ENCODE results near the gene ALPK1.
A peak's percentile ranks its signal among the peaks of the same experiment; 100 is the strongest.
"Not testable (repeated sequence)": the region's sequence is repeated elsewhere in the genome, so short reads cannot be mapped to it uniquely, and the experiment has no call there.

ALPK1 gene

GRCh38 chr4:112277705-112278448 lies 19.3 kb upstream of the ALPK1 start:
- Mint-ChIP-seq H3K27me3 (no peaks in the 10 kb centered on the region), H3K4me3 (no peak overlapping the region), H3K27ac (ENCODE audit: low read depth) (peak overlapping the region; percentile 92), H3K4me1 (peaks cover 74% of the 10 kb centered on the region), H3K36me3 (ENCODE audit: insufficient read depth) (peaks cover 22% of the 10 kb centered on the region), H3K9me3 (no peaks in the 10 kb centered on the region)
- DNase-seq (ENCODE audit: low spot score in 2 of 2) (no peak), ATAC-seq (replicated peaks; ENCODE audit: extremely low read depth, poor library complexity, severe bottlenecking) (no peak)

GRCh38 chr4:112279025-112279881 lies 17.9 kb upstream of the ALPK1 start:
- peak overlapping the region; percentile 92 for H3K27ac Mint-ChIP-seq (ENCODE audit: low read depth)
- peak overlapping the region; percentile 60 for H3K4me3 Mint-ChIP-seq
- H3K4me1 Mint-ChIP-seq = peaks cover 76% of the 10 kb centered on the region

GRCh38 chr4:112279882-112280315 lies 17.3 kb upstream of the ALPK1 start:
- H3K36me3 Mint-ChIP-seq (ENCODE audit: insufficient read depth) = peaks cover 25% of the 10 kb centered on the region
- peak overlapping the region; percentile 92 for H3K27ac Mint-ChIP-seq (ENCODE audit: low read depth)
- H3K4me1 Mint-ChIP-seq = peaks cover 82% of the 10 kb centered on the region
- no peak for DNase-seq (ENCODE audit: low spot score in 2 of 2)
- no peaks in the 10 kb centered on the region for H3K27me3 Mint-ChIP-seq
- peak overlapping the region; percentile 60 for H3K4me3 Mint-ChIP-seq
- ATAC-seq (replicated peaks; ENCODE audit: extremely low read depth, poor library complexity, severe bottlenecking) = no peak
- no peaks in the 10 kb centered on the region for H3K9me3 Mint-ChIP-seq

More at GRCh38 chr4:112279025-112279881, 17.9 kb upstream of the ALPK1 start:
- Mint-ChIP-seq H3K27me3 (no peaks in the 10 kb centered on the region), H3K9me3 (no peaks in the 10 kb centered on the region), H3K36me3 (ENCODE audit: insufficient read depth) (peaks cover 20% of the 10 kb centered on the region)
- DNase-seq (ENCODE audit: low spot score in 2 of 2) (no peak), ATAC-seq (replicated peaks; ENCODE audit: extremely low read depth, poor library complexity, severe bottlenecking) (no peak)

- ATAC-seq (replicated peaks; ENCODE audit: extremely low read depth, poor library complexity, severe bottlenecking) = no peak
- Mint-ChIP-seq H3K4me1 (peaks cover 84% of the 10 kb centered on the region), H3K4me3 (peak overlapping the region; percentile 60), H3K27me3 (no peaks in the 10 kb centered on the region), H3K27ac (ENCODE audit: low read depth) (peak overlapping the region; percentile 92), H3K36me3 (ENCODE audit: insufficient read depth) (peaks cover 22% of the 10 kb centered on the region), H3K9me3 (no peaks in the 10 kb centered on the region)
- no peak for DNase-seq (ENCODE audit: low spot score in 2 of 2)
Measured at GRCh38 chr4:112280386-112281056, 16.6 kb upstream of the ALPK1 start.

- Mint-ChIP-seq H3K4me1 (peaks cover 88% of the 10 kb centered on the region), H3K27ac (ENCODE audit: low read depth) (peak overlapping the region; percentile 92), H3K36me3 (ENCODE audit: insufficient read depth) (peaks cover 23% of the 10 kb centered on the region), H3K4me3 (peak overlapping the region; percentile 79)
- not testable (repeated sequence) for H3K27me3 Mint-ChIP-seq; H3K9me3 Mint-ChIP-seq; ATAC-seq (replicated peaks; ENCODE audit: extremely low read depth, poor library complexity, severe bottlenecking); DNase-seq (ENCODE audit: low spot score in 2 of 2)
Measured at GRCh38 chr4:112281895-112282398, 15.2 kb upstream of the ALPK1 start.

- no peak for DNase-seq (ENCODE audit: low spot score in 2 of 2)
- Mint-ChIP-seq H3K27me3 (no peaks in the 10 kb centered on the region), H3K4me3 (peak overlapping the region; percentile 79), H3K4me1 (peaks cover 87% of the 10 kb centered on the region), H3K9me3 (no peaks in the 10 kb centered on the region), H3K36me3 (ENCODE audit: insufficient read depth) (peaks cover 19% of the 10 kb centered on the region), H3K27ac (ENCODE audit: low read depth) (peak overlapping the region; percentile 92)
- ATAC-seq (replicated peaks; ENCODE audit: extremely low read depth, poor library complexity, severe bottlenecking) = no peak
Measured at GRCh38 chr4:112282860-112283667, 14.1 kb upstream of the ALPK1 start.

- H3K4me1 Mint-ChIP-seq = peaks cover 86% of the 10 kb centered on the region
- H3K27me3 Mint-ChIP-seq = no peaks in the 10 kb centered on the region
- peak overlapping the region; percentile 79 for H3K4me3 Mint-ChIP-seq
- ATAC-seq (replicated peaks; ENCODE audit: extremely low read depth, poor library complexity, severe bottlenecking) (no peak), DNase-seq (ENCODE audit: low spot score in 2 of 2) (no peak)
- H3K9me3 Mint-ChIP-seq = no peaks in the 10 kb centered on the region
- H3K27ac Mint-ChIP-seq (ENCODE audit: low read depth) = peak overlapping the region; percentile 92
- peaks cover 19% of the 10 kb centered on the region for H3K36me3 Mint-ChIP-seq (ENCODE audit: insufficient read depth)
Measured at GRCh38 chr4:112284166-112284565, 13.0 kb upstream of the ALPK1 start.

- H3K36me3 Mint-ChIP-seq (ENCODE audit: insufficient read depth) = peaks cover 22% of the 10 kb centered on the region
- DNase-seq (ENCODE audit: low spot score in 2 of 2) (no peak), ATAC-seq (replicated peaks; ENCODE audit: extremely low read depth, poor library complexity, severe bottlenecking) (no peak)
- no peaks in the 10 kb centered on the region for H3K27me3 Mint-ChIP-seq
- H3K9me3 Mint-ChIP-seq = no peaks in the 10 kb centered on the region
- H3K4me3 Mint-ChIP-seq = peak overlapping the region; percentile 79
- H3K27ac Mint-ChIP-seq (ENCODE audit: low read depth) = peak overlapping the region; percentile 92
- H3K4me1 Mint-ChIP-seq = peaks cover 86% of the 10 kb centered on the region
Measured at GRCh38 chr4:112284662-112285411, 12.3 kb upstream of the ALPK1 start.

- DNase-seq (ENCODE audit: low spot score in 2 of 2) (no peak), ATAC-seq (replicated peaks; ENCODE audit: extremely low read depth, poor library complexity, severe bottlenecking) (no peak)
- Mint-ChIP-seq H3K27ac (ENCODE audit: low read depth) (peak overlapping the region; percentile 92), H3K9me3 (no peaks in the 10 kb centered on the region), H3K36me3 (ENCODE audit: insufficient read depth) (peaks cover 18% of the 10 kb centered on the region), H3K27me3 (no peaks in the 10 kb centered on the region), H3K4me1 (peaks cover 64% of the 10 kb centered on the region), H3K4me3 (peak overlapping the region; percentile 79)
Measured at GRCh38 chr4:112287258-112287989, 9.7 kb upstream of the ALPK1 start.

GRCh38 chr4:112288455-112288854 lies 8.7 kb upstream of the ALPK1 start:
- Mint-ChIP-seq H3K9me3 (no peaks in the 10 kb centered on the region), H3K27me3 (no peaks in the 10 kb centered on the region), H3K4me3 (peak overlapping the region; percentile 48), H3K27ac (ENCODE audit: low read depth) (peak overlapping the region; percentile 56), H3K36me3 (ENCODE audit: insufficient read depth) (peaks cover 17% of the 10 kb centered on the region), H3K4me1 (peaks cover 54% of the 10 kb centered on the region)
- ATAC-seq (replicated peaks; ENCODE audit: extremely low read depth, poor library complexity, severe bottlenecking) = peak; percentile 56
- no peak for DNase-seq (ENCODE audit: low spot score in 2 of 2)

All from central memory CD8-positive, alpha-beta T cell (primary cell).